GM20000 (cell line): Measurements from ENCODE around the gene MEX3B.
"Not testable (repeated sequence)": the region's sequence is repeated elsewhere in the genome, so short reads cannot be mapped to it uniquely, and the experiment has no call there.

ENCODE experiments used
- DNase-seq: peaks from one replicate; pipeline ENCODE4 v3.0.0; 2012; ENCODE audit warnings: low spot score
- TF ChIP-seq, protein P1 (sequence below): IDR thresholded peaks from 2 replicates; pipeline ENCODE4 v1.5.1; 2012; ENCODE audit warnings: mild to moderate bottlenecking, control low read depth; ENCODE audit errors: extremely low read depth, missing control alignments

MEX3B gene

GRCh38 chr15:82043130-82043673, 2.6 kb downstream of the MEX3B start:
- no peak for DNase-seq
- TF ChIP-seq, protein P1, sequence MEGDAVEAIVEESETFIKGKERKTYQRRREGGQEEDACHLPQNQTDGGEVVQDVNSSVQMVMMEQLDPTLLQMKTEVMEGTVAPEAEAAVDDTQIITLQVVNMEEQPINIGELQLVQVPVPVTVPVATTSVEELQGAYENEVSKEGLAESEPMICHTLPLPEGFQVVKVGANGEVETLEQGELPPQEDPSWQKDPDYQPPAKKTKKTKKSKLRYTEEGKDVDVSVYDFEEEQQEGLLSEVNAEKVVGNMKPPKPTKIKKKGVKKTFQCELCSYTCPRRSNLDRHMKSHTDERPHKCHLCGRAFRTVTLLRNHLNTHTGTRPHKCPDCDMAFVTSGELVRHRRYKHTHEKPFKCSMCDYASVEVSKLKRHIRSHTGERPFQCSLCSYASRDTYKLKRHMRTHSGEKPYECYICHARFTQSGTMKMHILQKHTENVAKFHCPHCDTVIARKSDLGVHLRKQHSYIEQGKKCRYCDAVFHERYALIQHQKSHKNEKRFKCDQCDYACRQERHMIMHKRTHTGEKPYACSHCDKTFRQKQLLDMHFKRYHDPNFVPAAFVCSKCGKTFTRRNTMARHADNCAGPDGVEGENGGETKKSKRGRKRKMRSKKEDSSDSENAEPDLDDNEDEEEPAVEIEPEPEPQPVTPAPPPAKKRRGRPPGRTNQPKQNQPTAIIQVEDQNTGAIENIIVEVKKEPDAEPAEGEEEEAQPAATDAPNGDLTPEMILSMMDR: no peak

- TF ChIP-seq, protein P1: no peak
- DNase-seq: no peak
Observed at GRCh38 chr15:82040862-82041261, 5.0 kb downstream of the MEX3B start.

- TF ChIP-seq, protein P1: no peak
- DNase-seq: no peak
Observed at GRCh38 chr15:82040390-82040789, 5.4 kb downstream of the MEX3B start.

DNA sequence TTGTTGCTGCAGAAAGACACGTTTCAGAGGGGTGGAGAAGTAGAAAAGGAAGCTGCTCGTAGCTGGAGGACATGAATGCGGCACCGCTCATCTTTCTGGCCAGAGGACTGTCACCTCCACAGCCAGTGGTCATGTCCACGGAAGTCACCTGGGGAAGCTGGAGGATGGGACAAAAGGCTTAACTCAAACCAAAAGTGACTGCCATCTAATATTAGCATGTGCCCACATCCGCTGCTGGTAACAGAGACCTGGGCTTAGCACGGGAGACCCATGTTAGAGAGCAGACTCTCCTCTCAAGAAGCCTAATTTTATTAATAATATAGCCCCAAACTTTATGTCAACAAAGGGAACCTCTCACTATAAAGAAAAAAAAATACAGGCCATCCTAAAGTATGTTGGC, 5.9 kb downstream of the MEX3B start:
- TF ChIP-seq, protein P1: no peak
- DNase-seq: no peak

DNA sequence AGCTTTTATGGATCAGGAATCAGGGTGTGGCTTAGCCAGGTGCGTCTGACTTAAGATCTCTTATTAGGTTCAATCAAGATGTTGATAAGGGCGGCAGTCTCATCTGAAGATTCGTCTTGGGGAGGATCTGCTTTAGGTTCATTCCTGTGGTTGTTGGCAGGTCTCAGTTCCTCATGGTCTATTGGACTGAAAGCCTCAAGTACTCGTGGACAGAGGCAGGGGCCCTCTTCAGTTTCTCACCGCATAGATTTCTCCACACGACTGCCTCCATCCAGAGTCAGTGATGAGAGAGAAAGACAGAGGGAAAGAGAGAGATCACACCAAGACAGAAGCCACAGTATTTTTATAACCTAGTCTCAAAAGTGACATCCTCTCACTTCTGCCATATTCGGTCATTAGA, 9.4 kb downstream of the MEX3B start:
- TF ChIP-seq, protein P1: no peak
- DNase-seq: no peak

- TF ChIP-seq, protein P1: no peak
- DNase-seq: no peak
Observed at GRCh38 chr15:82031871-82032270, 13.9 kb downstream of the MEX3B start.

DNA sequence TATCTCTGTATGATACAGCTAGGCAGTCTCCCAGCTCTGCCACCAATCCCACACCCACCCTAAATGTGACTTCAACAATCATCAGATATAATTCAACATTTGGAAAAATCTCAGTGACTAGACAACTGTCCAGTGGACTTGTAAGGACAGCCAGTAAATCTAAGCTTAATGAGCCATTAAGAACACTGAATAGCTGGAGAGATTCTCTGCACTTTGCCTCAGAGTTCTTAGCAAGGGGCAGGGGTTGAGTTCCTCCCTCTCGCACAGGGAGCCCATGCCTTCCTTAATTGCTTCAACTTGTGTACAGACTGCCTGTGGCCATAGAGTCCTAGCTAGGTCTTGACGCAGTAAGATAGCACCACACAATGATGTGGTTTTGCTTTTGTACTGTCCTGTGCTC, 15.6 kb downstream of the MEX3B start:
- TF ChIP-seq, protein P1: no peak
- no peak for DNase-seq

DNA sequence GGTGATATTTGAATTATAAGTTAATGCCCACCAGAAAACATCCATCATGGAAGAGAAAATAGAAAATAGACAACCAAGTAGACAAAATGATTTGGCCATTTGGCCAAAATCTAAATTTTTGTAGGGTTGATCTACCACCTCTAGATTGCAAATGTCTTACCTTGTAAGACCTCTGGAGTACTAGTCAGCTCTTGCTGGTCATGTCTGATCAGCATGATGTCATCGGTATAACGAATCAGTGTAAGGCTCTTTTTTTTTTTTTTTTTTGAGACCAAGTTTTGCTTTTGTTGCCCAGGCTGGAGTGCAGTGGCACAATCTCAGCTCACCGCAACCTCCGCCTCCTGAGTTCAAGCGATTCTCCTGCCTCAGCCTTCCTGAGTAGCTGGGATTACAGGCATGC, 17.7 kb downstream of the MEX3B start:
- DNase-seq: not testable (repeated sequence)
